ENCODE measurements around the gene NCAPG2. TPM values are rescaled to one million over a fixed set of nuclear protein-coding genes. Genes with fewer than 3 reads are reported as not detected.

The NCAPG2 gene
- total and polyA plus RNA-seq, 3 donors from 2014 or later: 30.2 to 53.9 (median 34.0) TPM

GRCh38 chr7:158612546-158612945 is 92.1 kb downstream of the NCAPG2 start:
- H3K36me3 ChIP-seq (ENCODE audit: low read depth, missing control alignments): no peaks in the 10 kb centered on the region
- no peaks in the 10 kb centered on the region for H3K27me3 ChIP-seq
- H3K27ac ChIP-seq: no peak overlapping the region
- 92 to 94% methylated on average over 4 of the region's 4 CpGs for WGBS, 2 donors
- TF ChIP-seq, protein P1, sequence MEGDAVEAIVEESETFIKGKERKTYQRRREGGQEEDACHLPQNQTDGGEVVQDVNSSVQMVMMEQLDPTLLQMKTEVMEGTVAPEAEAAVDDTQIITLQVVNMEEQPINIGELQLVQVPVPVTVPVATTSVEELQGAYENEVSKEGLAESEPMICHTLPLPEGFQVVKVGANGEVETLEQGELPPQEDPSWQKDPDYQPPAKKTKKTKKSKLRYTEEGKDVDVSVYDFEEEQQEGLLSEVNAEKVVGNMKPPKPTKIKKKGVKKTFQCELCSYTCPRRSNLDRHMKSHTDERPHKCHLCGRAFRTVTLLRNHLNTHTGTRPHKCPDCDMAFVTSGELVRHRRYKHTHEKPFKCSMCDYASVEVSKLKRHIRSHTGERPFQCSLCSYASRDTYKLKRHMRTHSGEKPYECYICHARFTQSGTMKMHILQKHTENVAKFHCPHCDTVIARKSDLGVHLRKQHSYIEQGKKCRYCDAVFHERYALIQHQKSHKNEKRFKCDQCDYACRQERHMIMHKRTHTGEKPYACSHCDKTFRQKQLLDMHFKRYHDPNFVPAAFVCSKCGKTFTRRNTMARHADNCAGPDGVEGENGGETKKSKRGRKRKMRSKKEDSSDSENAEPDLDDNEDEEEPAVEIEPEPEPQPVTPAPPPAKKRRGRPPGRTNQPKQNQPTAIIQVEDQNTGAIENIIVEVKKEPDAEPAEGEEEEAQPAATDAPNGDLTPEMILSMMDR (IDR thresholded peaks at IDR 0.05): no peak
- no peak for TF ChIP-seq POLR2A (IDR thresholded peaks at IDR 0.05)
- intact Hi-C loops (cut with DNase I; ENCODE audit: low total_unique reads): no loop called here
- H3K4me3 ChIP-seq: no peak overlapping the region
- no peaks in the 10 kb centered on the region for H3K4me1 ChIP-seq
- DNase-seq: no peak
- no peaks in the 10 kb centered on the region for H3K9me3 ChIP-seq

DNA sequence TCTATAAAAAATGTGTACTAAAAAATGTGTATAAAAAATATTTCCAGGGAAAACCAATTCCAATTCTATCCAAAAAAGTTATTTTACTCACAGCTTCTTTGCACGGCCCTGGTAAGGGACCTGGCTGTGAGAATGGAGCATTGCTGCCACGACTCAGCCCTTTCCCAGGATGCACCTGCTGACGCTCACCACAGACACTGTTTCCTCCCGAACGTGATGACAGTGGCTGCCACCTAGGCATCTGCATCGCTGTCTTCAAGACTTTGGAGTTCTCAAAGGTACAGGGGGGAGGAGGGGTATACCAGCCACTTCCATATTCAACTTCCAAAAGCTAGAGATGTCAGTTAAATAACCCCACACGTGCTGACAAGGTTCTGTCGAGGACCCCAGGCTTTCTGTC is 93.1 kb downstream of the NCAPG2 start:
- H3K27me3 ChIP-seq: no peaks in the 10 kb centered on the region
- no peak overlapping the region for H3K4me3 ChIP-seq
- no peaks in the 10 kb centered on the region for H3K9me3 ChIP-seq
- no peak for DNase-seq
- WGBS, 2 donors: 79 to 86% methylated on average over 8 of the region's 8 CpGs
- no peaks in the 10 kb centered on the region for H3K36me3 ChIP-seq (ENCODE audit: low read depth, missing control alignments)
- no peaks in the 10 kb centered on the region for H3K4me1 ChIP-seq
- intact Hi-C loops (cut with DNase I; ENCODE audit: low total_unique reads): no loop called here
- no peak overlapping the region for H3K27ac ChIP-seq
- TF ChIP-seq POLR2A (IDR thresholded peaks at IDR 0.05): no peak
- TF ChIP-seq, protein P1 (IDR thresholded peaks at IDR 0.05): no peak

DNA sequence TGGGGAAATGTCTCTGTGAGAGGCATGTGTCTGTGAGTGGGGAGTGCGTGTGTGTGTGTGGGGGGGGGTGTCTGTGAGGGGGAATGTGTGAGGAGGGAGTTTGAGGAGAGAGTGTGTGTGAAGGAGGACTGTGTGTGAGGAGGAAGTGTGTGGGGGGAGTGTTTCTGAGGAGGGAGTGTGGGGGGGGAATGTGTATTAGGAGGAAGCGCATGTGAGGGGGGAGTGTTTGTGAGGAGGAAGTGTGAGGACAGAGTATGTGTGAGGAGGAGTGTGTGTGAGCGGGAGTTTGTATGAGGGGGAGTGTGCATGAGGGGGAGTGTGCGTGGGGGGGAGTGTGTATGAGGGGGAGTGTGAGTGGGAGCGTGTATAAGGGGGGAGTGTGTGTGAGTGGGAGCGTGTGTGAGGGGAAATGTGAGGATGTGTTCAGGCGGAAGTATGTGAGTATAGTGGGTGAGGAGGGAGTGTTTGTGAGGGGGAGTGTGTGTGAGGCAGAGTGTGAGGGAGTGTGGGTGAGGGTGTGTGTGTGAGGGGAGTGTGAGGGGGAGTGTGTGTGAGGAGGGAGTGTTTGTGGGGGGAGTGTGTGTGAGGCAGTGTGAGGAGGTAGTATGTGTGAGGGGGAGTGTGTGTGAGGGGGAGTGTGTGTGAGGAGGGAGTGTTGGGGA is 95.2 kb downstream of the NCAPG2 start:
- TF ChIP-seq POLR2A (IDR thresholded peaks at IDR 0.05): no peak
- TF ChIP-seq, protein P1 (IDR thresholded peaks at IDR 0.05): no peak
- no peaks in the 10 kb centered on the region for H3K9me3 ChIP-seq
- no peaks in the 10 kb centered on the region for H3K4me1 ChIP-seq
- intact Hi-C loops (cut with DNase I; ENCODE audit: low total_unique reads): no loop called here
- 58 to 74% methylated on average over 7 of the region's 7 CpGs for WGBS, 2 donors
- DNase-seq: no peak
- no peaks in the 10 kb centered on the region for H3K27me3 ChIP-seq
- H3K4me3 ChIP-seq: no peak overlapping the region
- H3K27ac ChIP-seq: no peak overlapping the region
- no peaks in the 10 kb centered on the region for H3K36me3 ChIP-seq (ENCODE audit: low read depth, missing control alignments)

DNA sequence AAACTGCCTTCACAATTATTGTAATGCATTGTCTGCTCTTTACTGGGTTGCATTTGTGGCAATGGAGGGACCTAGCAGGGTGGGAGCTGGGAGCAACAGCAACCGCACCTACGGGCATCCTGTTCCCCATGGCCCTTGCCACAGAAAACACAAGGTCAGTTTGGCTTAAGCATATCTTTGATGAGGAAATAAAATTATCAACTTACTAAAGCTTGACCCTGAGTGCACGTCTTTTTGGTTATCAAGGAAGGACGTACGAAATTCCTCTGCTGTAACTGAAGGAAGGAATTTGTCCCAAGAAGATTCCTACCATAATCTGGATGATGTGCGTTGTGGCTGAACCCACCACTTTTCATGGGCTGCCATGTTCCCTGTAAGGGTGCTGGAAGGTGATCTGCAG is 97.0 kb downstream of the NCAPG2 start:
- TF ChIP-seq, protein P1 (IDR thresholded peaks at IDR 0.05): no peak
- TF ChIP-seq POLR2A (IDR thresholded peaks at IDR 0.05): no peak
- intact Hi-C loops (cut with DNase I; ENCODE audit: low total_unique reads): no loop called here
- Histone ChIP-seq H3K4me1 (no peaks in the 10 kb centered on the region), H3K4me3 (no peak overlapping the region), H3K27ac (no peak overlapping the region), H3K36me3 (ENCODE audit: low read depth, missing control alignments) (no peaks in the 10 kb centered on the region), H3K27me3 (no peaks in the 10 kb centered on the region), H3K9me3 (no peaks in the 10 kb centered on the region)
- no peak for DNase-seq
- 70 to 75% methylated on average over 6 of the region's 6 CpGs for WGBS, 2 donors
